Neural cell (in vitro differentiated cells): ENCODE results near the gene RBKS.

Experiments used
- EP300 ChIP-seq: fragments of 450-650 bp; conservative IDR thresholded peaks from 2 replicates; pipeline ENCODE4 v1.6.1; 2014; ENCODE audit warnings: antibody characterized with exemption, mild to moderate bottlenecking, moderate library complexity; ENCODE audit not compliant: poor library complexity, severe bottlenecking
- EZH2 ChIP-seq: fragments of 200-600, 300-800 bp; shearing (Covaris generic), sonication (generic); IDR thresholded peaks from 2 replicates; pipeline ENCODE4 v1.6.1; 2014; ENCODE audit warnings: antibody characterized with exemption, low read length, borderline replicate concordance, mild to moderate bottlenecking; ENCODE audit not compliant: insufficient read depth, poor library complexity, severe bottlenecking
- MXI1 ChIP-seq: fragments of 450-650 bp; conservative IDR thresholded peaks from 2 replicates; pipeline ENCODE4 v1.6.1; 2014; ENCODE audit warnings: antibody characterized with exemption, mild to moderate bottlenecking; ENCODE audit not compliant: poor library complexity, severe bottlenecking
- POLR2AphosphoS5 ChIP-seq: IDR thresholded peaks from 2 replicates; pipeline ENCODE4 v1.6.1; 2012
- RAD21 ChIP-seq: fragments of 450-650 bp; conservative IDR thresholded peaks from 2 replicates; pipeline ENCODE4 v1.6.1; 2014; ENCODE audit warnings: antibody characterized with exemption, mild to moderate bottlenecking, moderate library complexity
- REST ChIP-seq: IDR thresholded peaks from 2 replicates; pipeline ENCODE4 v1.6.1; 2012; ENCODE audit warnings: borderline replicate concordance
- SMC3 ChIP-seq: fragments of 450-650 bp; conservative IDR thresholded peaks from 2 replicates; pipeline ENCODE4 v1.6.1; 2014; ENCODE audit warnings: antibody characterized with exemption, mild to moderate bottlenecking, moderate library complexity; ENCODE audit not compliant: poor library complexity
- TAF1 ChIP-seq: IDR thresholded peaks from 2 replicates; pipeline ENCODE4 v1.6.1; 2012; ENCODE audit warnings: low read depth
- TF ChIP-seq, protein P1 (sequence below): fragments of 450-650 bp; IDR thresholded peaks from 2 replicates; pipeline ENCODE4 v1.5.1; 2014; ENCODE audit warnings: antibody characterized with exemption, mild to moderate bottlenecking, moderate library complexity; ENCODE audit not compliant: poor library complexity, severe bottlenecking

DNA sequence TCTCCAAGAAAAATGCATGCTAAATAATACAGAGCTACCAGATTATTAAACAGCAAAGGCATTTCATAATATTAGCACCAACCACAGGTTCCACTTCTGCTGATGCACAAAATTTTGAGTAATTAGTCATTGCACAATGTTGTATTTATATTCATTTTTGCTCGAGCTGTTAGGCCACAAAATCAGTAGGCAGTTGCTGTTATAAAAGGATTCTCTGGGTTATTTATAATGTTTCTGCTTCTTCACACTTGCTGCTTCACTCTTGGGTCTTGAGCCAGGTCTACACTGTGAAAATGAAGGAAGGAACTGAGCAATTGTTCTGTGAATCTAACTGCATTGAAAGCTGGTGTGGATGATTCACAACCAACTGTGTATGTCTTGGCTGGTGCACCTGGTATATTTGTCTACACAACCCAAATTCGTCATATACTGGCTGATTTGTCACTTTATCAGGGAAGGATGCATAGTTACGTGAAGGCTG lies 80.4 kb downstream of the RBKS start:
- TF ChIP-seq, protein P1, sequence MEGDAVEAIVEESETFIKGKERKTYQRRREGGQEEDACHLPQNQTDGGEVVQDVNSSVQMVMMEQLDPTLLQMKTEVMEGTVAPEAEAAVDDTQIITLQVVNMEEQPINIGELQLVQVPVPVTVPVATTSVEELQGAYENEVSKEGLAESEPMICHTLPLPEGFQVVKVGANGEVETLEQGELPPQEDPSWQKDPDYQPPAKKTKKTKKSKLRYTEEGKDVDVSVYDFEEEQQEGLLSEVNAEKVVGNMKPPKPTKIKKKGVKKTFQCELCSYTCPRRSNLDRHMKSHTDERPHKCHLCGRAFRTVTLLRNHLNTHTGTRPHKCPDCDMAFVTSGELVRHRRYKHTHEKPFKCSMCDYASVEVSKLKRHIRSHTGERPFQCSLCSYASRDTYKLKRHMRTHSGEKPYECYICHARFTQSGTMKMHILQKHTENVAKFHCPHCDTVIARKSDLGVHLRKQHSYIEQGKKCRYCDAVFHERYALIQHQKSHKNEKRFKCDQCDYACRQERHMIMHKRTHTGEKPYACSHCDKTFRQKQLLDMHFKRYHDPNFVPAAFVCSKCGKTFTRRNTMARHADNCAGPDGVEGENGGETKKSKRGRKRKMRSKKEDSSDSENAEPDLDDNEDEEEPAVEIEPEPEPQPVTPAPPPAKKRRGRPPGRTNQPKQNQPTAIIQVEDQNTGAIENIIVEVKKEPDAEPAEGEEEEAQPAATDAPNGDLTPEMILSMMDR: no peak
- TF ChIP-seq RAD21 (no peak), EZH2 (no peak), SMC3 (no peak), EP300 (no peak), POLR2AphosphoS5 (no peak), REST (no peak), TAF1 (no peak), MXI1 (no peak)
